HepG2 (cell line): ENCODE measurements around the gene TSPYL4. TPM values are rescaled to one million over a fixed set of nuclear protein-coding genes. Genes with fewer than 3 reads are reported as not detected.

Experiments
- CBX1 ChIP-seq: IDR thresholded peaks from one replicate; pipeline ENCODE4 v1.6.1; 2016; ENCODE audit warnings: antibody characterized with exemption, low read depth
- DNMT3B ChIP-seq: conservative IDR thresholded peaks from 2 replicates; pipeline ENCODE4 v1.6.1; 2016; ENCODE audit warnings: missing biosample characterization, control low read depth
- FOXK1 ChIP-seq: sonication (generic); formaldehyde crosslinking; IDR thresholded peaks from 2 replicates; pipeline ENCODE4 v1.4.0; 2020; ENCODE audit warnings: low read depth, missing genetic modification reagents, borderline replicate concordance
- GTF2F1 ChIP-seq: fragments of 150-350 bp; IDR thresholded peaks from 2 replicates; pipeline ENCODE4 v1.6.1; 2014; ENCODE audit warnings: low read length
- HCFC1 ChIP-seq: fragments of 150-350 bp; IDR thresholded peaks from 2 replicates; pipeline ENCODE4 v1.6.1; 2014; ENCODE audit warnings: low read depth, low read length
- HDAC6 ChIP-seq: fragments of 200-600 bp; sonication (generic); IDR thresholded peaks from 2 replicates; pipeline ENCODE4 v1.7.0; 2017; ENCODE audit warnings: mild to moderate bottlenecking, antibody characterized with exemption, low read length, low read depth
- KAT8 ChIP-seq: IDR thresholded peaks from 2 replicates; pipeline ENCODE4 v1.6.1; 2016; ENCODE audit warnings: missing genetic modification reagents, missing compliant biosample characterization
- KLF11 ChIP-seq: IDR thresholded peaks from 2 replicates; pipeline ENCODE4 v1.6.1; 2016; ENCODE audit warnings: missing compliant biosample characterization
- MZF1 ChIP-seq: sonication (generic); formaldehyde crosslinking; IDR thresholded peaks from 2 replicates; pipeline ENCODE4 v1.8.1; 2023; ENCODE audit warnings: mild to moderate bottlenecking, missing genetic modification reagents, borderline replicate concordance
- NCOR1 ChIP-seq: fragments of 200-600 bp; sonication (generic); IDR thresholded peaks from 2 replicates; pipeline ENCODE4 v1.7.0; 2017; ENCODE audit warnings: antibody characterized with exemption, low read length, borderline replicate concordance
- NFE2L1 ChIP-seq: sonication (generic); formaldehyde crosslinking; IDR thresholded peaks from 2 replicates; pipeline ENCODE4 v1.4.0; 2020; ENCODE audit warnings: missing genetic modification reagents, mild to moderate bottlenecking, borderline replicate concordance
- NR2C2 ChIP-seq: sonication (generic); formaldehyde crosslinking; IDR thresholded peaks from 2 replicates; pipeline ENCODE4 v1.4.0; 2020; ENCODE audit warnings: missing genetic modification reagents, mild to moderate bottlenecking, moderate library complexity, borderline replicate concordance
- SRSF4 ChIP-seq: fragments of 200-400 bp; formaldehyde crosslinking; IDR thresholded peaks from one replicate; pipeline ENCODE4 v1.6.1; 2018; ENCODE audit warnings: mild to moderate bottlenecking, low read depth, low read length, moderate library complexity; ENCODE audit not compliant: poor library complexity, severe bottlenecking
- ZFP36L1 ChIP-seq: sonication (generic); formaldehyde crosslinking; IDR thresholded peaks from 2 replicates; pipeline ENCODE4 v1.8.0; 2022; ENCODE audit warnings: mild to moderate bottlenecking, missing genetic modification reagents, moderate library complexity
- ZNF280D ChIP-seq: sonication (generic); formaldehyde crosslinking; IDR thresholded peaks from 2 replicates; pipeline ENCODE4 v1.5.1; 2020; ENCODE audit warnings: mild to moderate bottlenecking, missing genetic modification reagents
- ZNF414 ChIP-seq: sonication (generic); formaldehyde crosslinking; IDR thresholded peaks from 2 replicates; pipeline ENCODE4 v1.5.0; 2020; ENCODE audit warnings: missing genetic modification reagents
- ZNF546 ChIP-seq: sonication (generic); formaldehyde crosslinking; conservative IDR thresholded peaks from 2 replicates; pipeline ENCODE4 v1.8.1; 2023; ENCODE audit warnings: mild to moderate bottlenecking, missing genetic modification reagents
- ZNF614 ChIP-seq: IDR thresholded peaks from 2 replicates; pipeline ENCODE4 v1.6.1; 2018; ENCODE audit warnings: missing biosample characterization, missing genetic modification reagents, inconsistent platforms, borderline replicate concordance
- ZNF704 ChIP-seq: sonication (generic); formaldehyde crosslinking; IDR thresholded peaks from 2 replicates; pipeline ENCODE4 v1.8.1; 2023; ENCODE audit warnings: mild to moderate bottlenecking, inconsistent platforms, moderate library complexity, missing genetic modification reagents, borderline replicate concordance
- ZNF724P ChIP-seq: sonication (generic); formaldehyde crosslinking; IDR thresholded peaks from 2 replicates; pipeline ENCODE4 v1.8.0; 2022; ENCODE audit warnings: missing genetic modification reagents, borderline replicate concordance
- ZNF770 ChIP-seq: sonication (generic); formaldehyde crosslinking; IDR thresholded peaks from 2 replicates; pipeline ENCODE4 v1.5.0; 2020; ENCODE audit warnings: mild to moderate bottlenecking, missing genetic modification reagents
- ZNF780A ChIP-seq: sonication (generic); formaldehyde crosslinking; IDR thresholded peaks from 2 replicates; pipeline ENCODE4 v1.8.0; 2022; ENCODE audit warnings: mild to moderate bottlenecking, missing genetic modification reagents, moderate library complexity
- ZNF788 ChIP-seq: sonication (generic); formaldehyde crosslinking; IDR thresholded peaks from 2 replicates; pipeline ENCODE4 v1.5.0; 2020; ENCODE audit warnings: mild to moderate bottlenecking, missing genetic modification reagents, borderline replicate concordance
- polyA plus RNA-seq, 8 experiments: library from polyadenylated mRNA; depleted of rRNA in 3 of 8; stranded (reverse) in 7 of 8; unstranded in 1 of 8; fragments of >200 nt; fragmentation: Illumina TruSeq in 4 of 8; extraction: Trizol in 4 of 8; gene quantifications; 2 replicates each; pipeline versions ENCODE4 v1.2.1 to v1.2.3, GENCODE V29; 2011 to 2016; ENCODE audit warnings: low read depth in 4 of 8, missing spikeins in 1 of 8, mixed read lengths in 1 of 8; ENCODE audit not compliant: insufficient read depth in 1 of 8
- total RNA-seq, 5 experiments: library from RNA; depleted of rRNA; stranded (reverse); fragments of >200 nt; fragmentation: Illumina TruSeq; extraction: Trizol; gene quantifications; 2 replicates each; pipeline ENCODE4 v1.2.3, GENCODE V29; 2016; ENCODE audit warnings: low read depth in 1 of 5

The TSPYL4 gene
- total and polyA plus RNA-seq, 2 of the 13 experiments (the other 11 are each of a cell fraction or from before 2014, with no cell fraction given) = 18.0 to 19.7 TPM

GRCh38 chr6:116254297-116255056, 602 bp upstream of the TSPYL4 start (continued):
- TF ChIP-seq ZNF770 (CRISPR knock-in tag) (no peak), HCFC1 (no peak), GTF2F1 (no peak), ZNF780A (CRISPR knock-in tag) (0 out of 2 replicates have a peak, but pooled peaks have one; percentile 8), ZNF546 (CRISPR knock-in tag) (no peak), KAT8 (CRISPR knock-in tag) (0 out of 2 replicates have a peak, but pooled peaks have one; percentile 4), HDAC6 (no peak), NFE2L1 (CRISPR knock-in tag) (no peak), ZNF414 (no peak), NR2C2 (no peak), ZNF280D (CRISPR knock-in tag) (0 out of 2 replicates have a peak, but pooled peaks have one; percentile 6), NCOR1 (no peak), MZF1 (CRISPR knock-in tag) (no peak), ZFP36L1 (CRISPR knock-in tag) (0 out of 2 replicates have a peak, but pooled peaks have one; percentile 33), SRSF4 (no peak), ZNF788 (no peak), FOXK1 (CRISPR knock-in tag) (no peak), ZNF704 (CRISPR knock-in tag) (no peak), ZNF614 (CRISPR knock-in tag) (no peak), ZNF724P (CRISPR knock-in tag) (no peak), KLF11 (CRISPR knock-in tag) (0 out of 2 replicates have a peak, but pooled peaks have one; percentile 8), DNMT3B (CRISPR knock-in tag) (no peak), CBX1 (no peak)
